Activated T-cell treated with anti-CD3 and anti-CD28 coated beads, Interleukin-2, amount 50 U/mL, for 72 hours (primary cell): ENCODE data around the gene SENP1. TPM values are rescaled to one million over a fixed set of nuclear protein-coding genes. Genes with fewer than 3 reads are reported as not detected.
"Not testable (repeated sequence)": the region's sequence is repeated elsewhere in the genome, so short reads cannot be mapped to it uniquely, and the experiment has no call there.

Experiments used
- ATAC-seq, 2 donors: fragments of 150-1000 bp; cut with Tn5 transposase; replicated peaks in 1 of 2; 2 replicates each; pipeline ENCODE4 v1.10.0; 2021; ENCODE audit warnings: moderate library complexity in 2 of 2, mild to moderate bottlenecking in 1 of 2
- DNase-seq, 2 donors: peaks; one replicate each; pipeline ENCODE4 v3.0.0; 2021 to 2022; ENCODE audit warnings: mixed read lengths in 1 of 2
- H3K27ac Mint-ChIP-seq: one replicate; pipeline ENCODE4 v1.8.0; 2022; ENCODE audit warnings: mild to moderate bottlenecking, moderate library complexity, mixed read lengths
- H3K27me3 Mint-ChIP-seq: one replicate; pipeline ENCODE4 v1.8.0; 2022; ENCODE audit warnings: low read depth, mixed read lengths
- H3K36me3 Mint-ChIP-seq, 2 donors: one replicate each; pipeline ENCODE4 v1.8.0; 2022; ENCODE audit warnings: mixed read lengths in 2 of 2, mild to moderate bottlenecking in 1 of 2; ENCODE audit not compliant: insufficient read depth in 2 of 2
- H3K4me1 Mint-ChIP-seq: one replicate; pipeline ENCODE4 v1.8.0; 2022; ENCODE audit warnings: low read depth, mixed read lengths
- H3K4me3 Mint-ChIP-seq, 2 donors: one replicate each; pipeline ENCODE4 v1.8.0; 2022; ENCODE audit warnings: mild to moderate bottlenecking in 2 of 2, mixed read lengths in 2 of 2, moderate library complexity in 2 of 2
- H3K9me3 Mint-ChIP-seq, 2 donors: one replicate each; pipeline ENCODE4 v1.8.0; 2022; ENCODE audit warnings: mixed read lengths in 2 of 2
- total RNA-seq, 2 donors: library from RNA; stranded (reverse); gene quantifications; one replicate each; pipeline ENCODE4 v1.2.3, GENCODE V29; 2022

Gene SENP1
- total RNA-seq, 2 donors from 2014 or later: 58.4 to 68.7 TPM

DNA sequence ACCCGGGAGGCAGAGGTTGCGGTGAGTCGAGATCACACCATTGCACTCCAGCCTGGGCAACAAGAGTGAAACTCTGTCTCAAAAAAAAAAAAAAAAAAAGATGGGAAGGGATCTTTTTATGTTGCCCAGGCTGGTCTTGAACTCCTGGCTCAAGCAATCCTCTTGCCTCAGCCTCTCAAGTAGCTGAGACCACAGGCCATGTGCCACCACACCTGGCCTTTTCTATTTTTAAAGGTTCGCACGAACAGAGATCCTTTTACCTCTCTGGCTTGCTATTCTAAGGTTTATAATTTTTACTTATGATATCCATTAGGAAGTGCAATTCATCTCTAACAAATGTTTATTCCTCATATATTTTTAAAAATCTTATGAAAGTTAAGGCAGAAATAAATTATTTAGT lies 19.7 kb upstream of the SENP1 start:
- DNase-seq, H3K4me3 Mint-ChIP-seq, H3K4me1 Mint-ChIP-seq, H3K27ac Mint-ChIP-seq, ATAC-seq, H3K36me3 Mint-ChIP-seq, H3K9me3 Mint-ChIP-seq, H3K27me3 Mint-ChIP-seq: not testable (repeated sequence)

DNA sequence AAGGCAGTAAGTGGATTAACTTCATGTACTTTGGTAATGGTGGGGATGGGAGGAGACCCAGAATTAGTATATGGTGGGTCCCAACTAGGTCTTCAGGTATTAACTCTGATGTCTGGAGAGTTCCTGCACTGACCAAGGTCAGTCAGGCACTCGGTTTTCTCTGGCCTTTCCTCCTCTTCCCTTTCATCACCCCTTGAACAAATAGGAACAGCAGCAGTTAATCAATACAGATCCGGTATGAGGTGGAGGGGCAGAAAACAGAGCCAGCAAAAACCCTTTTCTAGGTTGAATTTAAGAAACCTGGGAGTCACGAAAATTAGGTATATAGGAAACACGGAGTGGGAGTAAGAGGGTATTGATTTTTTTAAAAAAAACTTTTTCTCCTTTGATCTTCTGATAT lies 17.3 kb upstream of the SENP1 start:
- Mint-ChIP-seq H3K27me3 (no peaks in the 10 kb centered on the region), H3K27ac (no peak overlapping the region), H3K9me3 (no peaks in the 10 kb centered on the region), H3K4me1 (peaks cover 26% of the 10 kb centered on the region), H3K36me3 (peaks cover 1 to 6% of the 10 kb centered on the region in 2 donors), H3K4me3 (no peak overlapping the region)
- ATAC-seq (no peak), DNase-seq (no peak)

DNA sequence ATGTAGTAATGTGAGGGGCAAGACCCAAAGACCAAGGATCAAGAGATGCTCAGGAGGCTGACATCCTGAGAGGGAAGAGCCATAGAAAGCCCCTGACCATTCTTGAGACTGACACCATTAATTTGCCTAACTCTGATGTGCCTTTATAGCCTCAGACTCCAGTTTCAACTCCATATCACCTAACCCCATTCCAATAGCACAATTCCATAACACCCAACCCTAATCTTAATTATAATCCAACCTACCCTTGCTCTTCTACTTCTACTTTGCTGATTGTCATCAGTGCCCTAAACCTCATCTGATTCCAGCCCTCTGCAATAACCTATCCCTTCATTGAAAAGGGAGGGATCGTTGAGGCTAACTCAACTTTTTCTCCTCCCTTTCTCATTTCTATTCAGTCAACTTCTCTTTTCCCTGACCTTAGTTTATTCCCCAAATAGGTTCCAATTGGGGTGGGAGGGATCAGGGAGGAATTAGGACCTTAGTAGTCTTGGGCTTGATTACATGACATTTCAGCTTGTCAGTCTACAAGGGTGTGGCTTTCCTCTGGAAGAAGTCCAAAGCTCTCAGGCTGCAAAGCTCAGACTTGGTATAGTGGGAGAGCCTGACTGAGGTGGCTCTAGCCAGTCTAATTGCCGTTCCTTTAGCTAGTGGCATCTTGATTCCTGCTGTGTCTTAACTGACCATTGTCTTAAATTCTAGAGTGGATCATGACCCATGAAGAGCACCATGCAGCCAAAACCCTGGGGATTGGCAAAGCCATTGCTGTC lies 16.4 kb upstream of the SENP1 start:
- DNase-seq (no peak), ATAC-seq (no peak)
- no peaks in the 10 kb centered on the region for H3K9me3 Mint-ChIP-seq
- H3K36me3 Mint-ChIP-seq: peaks cover 1 to 2% of the 10 kb centered on the region in 2 donors
- H3K27me3 Mint-ChIP-seq: no peaks in the 10 kb centered on the region
- peaks cover 26% of the 10 kb centered on the region for H3K4me1 Mint-ChIP-seq
- no peak overlapping the region for H3K27ac Mint-ChIP-seq
- H3K4me3 Mint-ChIP-seq: no peak overlapping the region

DNA sequence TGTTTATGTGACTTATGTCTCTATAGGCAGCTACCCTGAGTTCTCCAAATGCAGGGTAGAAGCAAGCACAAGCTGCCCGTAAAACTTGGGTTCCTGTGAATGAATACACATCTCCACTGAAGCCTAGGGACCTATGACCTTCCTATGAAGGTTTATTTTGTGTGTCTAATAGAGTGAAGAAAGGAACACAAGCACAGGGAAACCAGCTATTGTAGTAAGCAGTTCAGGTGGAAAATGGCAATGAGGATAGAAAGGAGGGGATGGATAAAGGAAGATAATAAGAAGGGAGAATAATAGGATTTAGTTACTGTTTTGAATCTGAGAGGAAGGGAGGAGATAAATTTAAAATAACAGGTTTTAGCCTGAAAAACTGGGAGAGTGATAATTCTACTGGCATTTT lies 15.6 kb upstream of the SENP1 start:
- DNase-seq (no peak), ATAC-seq (no peak)
- H3K27me3 Mint-ChIP-seq: peaks cover 6% of the 10 kb centered on the region
- H3K4me1 Mint-ChIP-seq: peaks cover 26% of the 10 kb centered on the region
- H3K27ac Mint-ChIP-seq: no peak overlapping the region
- no peaks in the 10 kb centered on the region for H3K9me3 Mint-ChIP-seq
- H3K36me3 Mint-ChIP-seq: peaks cover 1 to 2% of the 10 kb centered on the region in 2 donors
- no peak overlapping the region for H3K4me3 Mint-ChIP-seq

DNA sequence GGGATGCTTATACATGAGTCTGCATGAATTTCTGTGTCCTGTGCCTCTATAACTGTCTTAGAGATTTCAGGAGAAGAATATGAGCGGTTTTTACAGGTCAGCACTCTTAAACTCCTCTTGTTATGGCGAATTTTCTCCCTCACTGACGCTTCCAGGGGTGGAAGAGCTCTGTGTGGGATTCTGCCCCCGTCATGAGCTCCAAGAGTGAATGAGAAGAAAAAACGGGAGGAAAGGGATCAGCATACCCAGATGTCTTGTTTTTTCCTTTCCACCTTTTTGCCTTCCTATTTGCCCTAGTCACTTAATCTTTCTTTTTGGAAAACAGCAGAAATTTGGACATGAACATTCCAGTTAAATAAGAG lies 13.9 kb upstream of the SENP1 start:
- H3K36me3 Mint-ChIP-seq: no peaks in the 10 kb centered on the region
- peak overlapping the region; percentile 96 to 100 for H3K4me3 Mint-ChIP-seq
- ATAC-seq (no peak), DNase-seq (no peak)
- peaks cover 26% of the 10 kb centered on the region for H3K4me1 Mint-ChIP-seq
- H3K27ac Mint-ChIP-seq: peak overlapping the region; percentile 53
- peaks cover 8% of the 10 kb centered on the region for H3K27me3 Mint-ChIP-seq
- no peaks in the 10 kb centered on the region for H3K9me3 Mint-ChIP-seq

DNA sequence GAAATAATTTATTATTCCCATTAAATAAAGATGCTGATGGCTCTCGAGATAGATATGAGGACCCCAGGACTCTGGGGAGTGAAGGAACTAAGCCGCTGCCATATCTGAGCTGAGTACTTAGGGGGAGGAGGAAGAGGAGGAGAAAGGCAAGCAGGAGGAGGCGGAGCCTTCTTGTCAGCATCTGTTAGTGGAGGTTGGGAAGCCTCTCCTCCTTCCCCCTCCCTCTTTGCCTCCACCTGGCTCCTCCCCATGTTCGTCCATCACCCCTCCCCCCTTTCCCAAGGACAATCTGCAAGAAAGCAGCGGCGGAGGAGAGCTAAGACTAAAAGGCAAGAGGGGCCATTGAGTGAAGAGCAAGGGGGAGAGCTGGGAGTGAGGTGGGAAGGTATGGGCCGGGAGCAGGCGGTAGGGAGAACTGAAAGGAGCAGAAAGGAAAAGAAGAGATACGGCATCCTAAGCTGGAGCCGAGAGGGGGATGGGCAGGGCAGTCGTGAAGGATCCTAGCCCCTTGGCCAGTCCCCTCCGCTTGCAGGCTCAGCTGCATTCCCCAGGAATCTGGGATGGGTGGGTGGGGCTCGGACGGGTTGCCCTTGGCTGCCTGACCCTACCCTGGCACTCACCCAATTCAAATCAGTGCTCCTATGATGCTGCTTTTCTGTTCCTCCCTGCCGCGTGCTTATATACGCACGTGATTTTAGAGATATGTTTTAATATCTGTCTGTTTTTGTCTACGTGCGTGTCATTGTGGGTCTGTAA lies 13.4 kb upstream of the SENP1 start, which contains the start of gene PFKM:
Gene PFKM, plus strand, starts transcription at position 287 of the 756 bp plus-strand sequence. CDS start 3,411 bp downstream, outside the sequence.
- Mint-ChIP-seq H3K4me1 (peaks cover 26% of the 10 kb centered on the region), H3K27ac (peak within 1 kb of the TSS; percentile 83), H3K36me3 (no peaks in the 10 kb centered on the region), H3K27me3 (peaks cover 12% of the 10 kb centered on the region), H3K4me3 (peak within 1 kb of the TSS; percentile 96 to 100), H3K9me3 (no peaks in the 10 kb centered on the region)
- DNase-seq: peak; percentile 73 to 84
- peak; percentile 100 for ATAC-seq

DNA sequence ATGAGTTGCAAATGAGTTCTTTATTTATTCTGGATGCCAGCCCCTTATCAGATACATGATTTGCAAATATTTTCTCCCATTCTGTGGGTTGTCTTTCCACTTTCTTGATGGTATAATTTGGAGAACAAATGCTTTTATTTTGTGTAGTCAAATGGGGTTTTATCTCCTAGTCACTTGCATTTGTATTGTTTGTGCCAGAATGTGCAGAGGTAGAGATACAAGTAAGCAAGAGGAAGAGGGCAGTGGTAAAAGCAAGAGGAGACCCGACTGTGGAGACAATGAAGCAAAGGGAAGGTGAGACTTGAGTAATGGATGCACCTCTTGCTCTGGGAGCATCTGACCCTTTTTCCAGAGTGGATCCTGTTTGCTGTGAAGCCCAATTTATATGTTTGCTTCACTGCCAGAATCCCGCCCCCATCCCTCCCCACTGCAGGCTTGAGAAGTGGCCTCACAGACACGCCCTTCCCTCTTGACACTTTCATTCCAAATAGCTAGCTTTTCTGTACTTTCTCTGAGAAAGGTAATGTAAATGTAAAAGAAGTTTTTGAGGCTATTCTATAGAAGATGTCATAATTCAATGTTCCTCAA lies 12.5 kb upstream of the SENP1 start:
- Mint-ChIP-seq H3K4me1 (peaks cover 26% of the 10 kb centered on the region), H3K27ac (peak overlapping the region; percentile 83), H3K36me3 (no peaks in the 10 kb centered on the region), H3K9me3 (no peaks in the 10 kb centered on the region), H3K27me3 (peaks cover 12% of the 10 kb centered on the region), H3K4me3 (peak overlapping the region; percentile 96 to 100)
- DNase-seq (no peak), ATAC-seq (no peak)

DNA sequence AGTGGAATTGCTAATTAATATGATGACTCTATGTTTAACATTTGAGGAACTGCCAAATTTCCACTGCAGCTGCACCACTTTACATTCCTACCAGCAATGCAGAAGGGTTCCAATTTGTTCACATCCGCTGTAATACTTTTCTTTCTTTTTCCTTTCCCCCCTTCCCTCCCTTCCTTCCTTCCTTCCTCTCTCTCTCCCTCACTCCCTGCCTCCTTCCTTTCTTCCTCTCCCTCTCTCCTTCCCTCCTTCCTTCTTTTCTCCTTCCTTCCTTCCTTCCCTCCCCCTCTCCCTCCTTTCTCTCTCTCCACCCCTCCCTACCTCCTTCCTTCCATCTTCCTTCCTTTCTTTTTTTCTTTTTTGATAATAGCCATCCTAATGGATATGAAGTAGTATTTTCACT lies 10.1 kb upstream of the SENP1 start:
- peaks cover 12% of the 10 kb centered on the region for H3K27me3 Mint-ChIP-seq
- DNase-seq: no peak
- H3K4me1 Mint-ChIP-seq: peaks cover 22% of the 10 kb centered on the region
- no peak overlapping the region for H3K4me3 Mint-ChIP-seq
- H3K27ac Mint-ChIP-seq: no peak overlapping the region
- no peaks in the 10 kb centered on the region for H3K36me3 Mint-ChIP-seq
- no peak for ATAC-seq
- no peaks in the 10 kb centered on the region for H3K9me3 Mint-ChIP-seq

DNA sequence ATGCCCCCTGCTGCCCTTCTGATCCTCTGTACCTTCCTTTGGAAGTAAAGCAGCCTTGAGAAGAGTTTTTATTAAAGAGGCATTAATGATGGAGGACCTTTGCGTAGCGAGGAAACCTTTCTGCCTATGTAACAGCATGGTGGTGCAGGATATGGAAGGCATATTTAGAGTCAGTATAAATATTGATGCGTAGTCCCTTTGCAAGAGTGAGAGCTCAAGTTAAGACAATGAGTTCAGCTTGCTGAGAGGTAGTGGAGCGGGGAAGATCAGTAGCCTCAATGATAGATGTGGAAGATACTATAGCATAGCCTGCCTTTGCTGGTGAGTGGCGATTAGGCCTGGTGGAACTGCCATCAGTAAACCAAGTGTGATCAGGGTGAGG lies 5.4 kb upstream of the SENP1 start:
- ATAC-seq, H3K36me3 Mint-ChIP-seq, H3K27ac Mint-ChIP-seq, H3K9me3 Mint-ChIP-seq, H3K4me3 Mint-ChIP-seq, DNase-seq, H3K27me3 Mint-ChIP-seq: not testable (repeated sequence)
- H3K4me1 Mint-ChIP-seq: peaks cover 24% of the 10 kb centered on the region

DNA sequence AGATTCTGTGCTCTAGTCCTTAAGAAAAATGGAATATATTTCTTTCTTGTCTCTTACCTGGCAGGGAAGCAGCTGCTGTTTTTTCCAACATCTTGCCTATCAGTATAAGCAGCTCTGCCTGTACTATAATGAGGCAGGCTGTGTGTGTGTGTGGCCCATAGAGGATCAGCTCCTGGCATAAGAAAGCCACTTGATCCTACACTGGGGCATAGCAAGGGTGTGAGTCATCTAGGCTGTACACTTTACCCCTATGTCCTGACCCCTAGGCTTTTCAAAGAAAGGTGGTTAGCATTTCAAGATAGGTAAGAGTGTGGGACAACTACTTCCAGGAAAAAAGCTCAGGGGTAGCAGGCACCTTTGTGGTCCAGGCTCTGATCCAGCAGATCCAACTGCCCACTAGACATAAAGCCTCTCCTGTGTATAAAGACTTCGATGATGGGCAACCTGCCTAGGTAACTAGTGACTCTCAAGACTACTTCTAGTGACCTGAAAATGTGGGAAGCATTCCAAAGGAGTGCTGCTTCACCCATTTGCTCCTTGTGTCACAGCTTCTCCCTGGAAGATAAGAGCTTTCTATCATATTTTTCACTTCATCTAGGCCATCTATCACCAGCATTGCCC lies 4.9 kb upstream of the SENP1 start:
- ATAC-seq (no peak), DNase-seq (no peak)
- Mint-ChIP-seq H3K27me3 (peaks cover 6% of the 10 kb centered on the region), H3K4me1 (peaks cover 25% of the 10 kb centered on the region), H3K9me3 (no peaks in the 10 kb centered on the region), H3K4me3 (no peak overlapping the region), H3K36me3 (no peaks in the 10 kb centered on the region), H3K27ac (no peak overlapping the region)

DNA sequence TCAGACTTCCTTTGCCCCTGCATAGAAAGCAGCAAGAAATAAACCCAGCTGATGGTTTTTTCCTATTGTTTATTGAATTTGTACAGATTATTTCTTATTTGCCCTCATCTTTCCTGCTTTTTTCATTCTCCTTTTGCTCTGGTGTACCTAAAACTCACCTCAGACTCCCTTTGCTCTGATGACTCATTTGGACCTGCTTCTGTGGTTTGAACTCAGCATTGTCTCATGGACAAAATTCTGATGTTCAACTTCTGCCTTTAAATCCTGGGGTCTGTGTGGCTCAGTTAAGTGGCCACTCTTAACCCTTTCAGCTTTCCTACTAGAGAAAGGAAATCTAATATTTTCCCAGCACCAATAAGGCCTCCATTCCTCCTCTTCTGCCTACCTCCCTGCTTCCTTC lies 3.5 kb upstream of the SENP1 start:
- Mint-ChIP-seq H3K36me3 (peaks cover 4% of the 10 kb centered on the region in 2 donors), H3K4me3 (peak overlapping the region; percentile 2 to 22), H3K27ac (peak overlapping the region; percentile 1), H3K4me1 (peaks cover 30% of the 10 kb centered on the region), H3K27me3 (peaks cover under 1% of the 10 kb centered on the region), H3K9me3 (no peaks in the 10 kb centered on the region)
- no peak for ATAC-seq
- no peak for DNase-seq

DNA sequence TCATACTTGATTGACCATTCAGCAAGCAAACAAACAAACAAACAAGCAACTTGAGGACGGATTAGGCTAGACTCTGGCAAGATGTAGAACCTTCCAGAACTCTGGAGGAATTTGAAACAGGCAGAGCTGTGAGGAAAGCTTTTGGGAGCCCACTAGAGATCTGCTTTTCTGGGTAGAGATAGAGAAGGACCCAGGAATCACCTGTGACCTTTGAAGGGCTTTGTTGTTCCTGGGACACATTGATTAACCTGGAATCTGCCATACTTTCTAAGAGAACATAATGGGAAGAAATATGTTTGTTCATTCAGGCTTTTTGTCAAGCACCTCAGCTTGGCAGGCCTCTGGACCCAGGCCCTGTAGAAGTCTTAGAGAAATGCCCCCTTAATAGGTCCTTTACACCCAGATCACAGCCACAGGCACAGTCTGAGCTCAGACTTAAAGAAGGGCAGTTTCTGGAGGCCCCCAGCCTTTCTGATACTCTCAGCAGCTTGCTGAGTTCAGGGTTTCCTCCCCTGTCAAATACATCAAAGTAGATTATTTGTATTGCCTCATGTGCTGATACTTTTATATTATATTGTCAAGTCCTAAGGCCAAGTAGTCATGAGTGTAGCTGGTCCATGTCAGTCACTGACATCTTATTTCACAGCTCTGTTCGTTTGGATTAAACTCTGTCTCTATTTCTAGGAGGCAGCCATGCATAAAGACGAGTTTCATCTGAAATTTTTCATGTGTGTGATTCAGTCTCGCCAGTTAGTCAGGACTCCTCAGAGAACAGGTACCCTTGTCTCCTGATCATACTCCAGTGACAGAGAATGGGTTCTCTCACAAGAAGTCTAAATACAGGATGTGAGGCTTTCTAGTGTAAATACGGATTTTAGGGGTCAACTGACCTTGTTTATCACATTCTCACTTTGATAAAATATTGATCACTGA lies 1.1 kb upstream of the SENP1 start:
- peak overlapping the region; percentile 94 for H3K27ac Mint-ChIP-seq
- H3K4me1 Mint-ChIP-seq: peaks cover 48% of the 10 kb centered on the region
- H3K9me3 Mint-ChIP-seq: no peaks in the 10 kb centered on the region
- ATAC-seq (no peak), DNase-seq (no peak)
- peak overlapping the region; percentile 90 to 97 for H3K4me3 Mint-ChIP-seq
- H3K27me3 Mint-ChIP-seq: no peaks in the 10 kb centered on the region
- peaks cover 4% of the 10 kb centered on the region in 2 donors for H3K36me3 Mint-ChIP-seq
